Mucosa of rectum (tissue), 2 donors: ENCODE results near the gene COMMD8.
A peak's percentile ranks its signal among the peaks of the same experiment; 100 is the strongest.

Experiments
- H3K27ac ChIP-seq, 2 donors: one replicate each; pipeline ENCODE4 v1.7.0; 2013; ENCODE audit warnings: inconsistent platforms in 2 of 2, low read depth in 2 of 2, low read length in 2 of 2
- H3K27me3 ChIP-seq, 2 donors: one replicate each; pipeline ENCODE4 v1.7.0; 2013; ENCODE audit warnings: low read length in 2 of 2; ENCODE audit not compliant: control insufficient read depth in 2 of 2, insufficient read depth in 2 of 2
- H3K36me3 ChIP-seq, 2 donors: one replicate each; pipeline ENCODE4 v1.7.0; 2013; ENCODE audit warnings: low read length in 2 of 2; ENCODE audit not compliant: control insufficient read depth in 2 of 2, insufficient read depth in 2 of 2
- H3K4me1 ChIP-seq, 2 donors: one replicate each; pipeline ENCODE4 v1.7.0; 2013; ENCODE audit warnings: low read length in 2 of 2, mild to moderate bottlenecking in 1 of 2; ENCODE audit not compliant: control insufficient read depth in 2 of 2, insufficient read depth in 2 of 2
- H3K4me3 ChIP-seq, 2 donors: one replicate each; pipeline ENCODE4 v1.7.0; 2013; ENCODE audit warnings: low read length in 2 of 2
- H3K9ac ChIP-seq, 2 donors: one replicate each; pipeline ENCODE4 v1.7.0; 2013; ENCODE audit warnings: low read length in 2 of 2, low read depth in 1 of 2, mild to moderate bottlenecking in 1 of 2
- H3K9me3 ChIP-seq, 2 donors: one replicate each; pipeline ENCODE4 v1.7.0; 2013; ENCODE audit warnings: low read length in 2 of 2; ENCODE audit not compliant: control insufficient read depth in 2 of 2
- donor health status: healthy.
- donor health status: Normal muscosa, but diverticular disease.

COMMD8 gene

DNA sequence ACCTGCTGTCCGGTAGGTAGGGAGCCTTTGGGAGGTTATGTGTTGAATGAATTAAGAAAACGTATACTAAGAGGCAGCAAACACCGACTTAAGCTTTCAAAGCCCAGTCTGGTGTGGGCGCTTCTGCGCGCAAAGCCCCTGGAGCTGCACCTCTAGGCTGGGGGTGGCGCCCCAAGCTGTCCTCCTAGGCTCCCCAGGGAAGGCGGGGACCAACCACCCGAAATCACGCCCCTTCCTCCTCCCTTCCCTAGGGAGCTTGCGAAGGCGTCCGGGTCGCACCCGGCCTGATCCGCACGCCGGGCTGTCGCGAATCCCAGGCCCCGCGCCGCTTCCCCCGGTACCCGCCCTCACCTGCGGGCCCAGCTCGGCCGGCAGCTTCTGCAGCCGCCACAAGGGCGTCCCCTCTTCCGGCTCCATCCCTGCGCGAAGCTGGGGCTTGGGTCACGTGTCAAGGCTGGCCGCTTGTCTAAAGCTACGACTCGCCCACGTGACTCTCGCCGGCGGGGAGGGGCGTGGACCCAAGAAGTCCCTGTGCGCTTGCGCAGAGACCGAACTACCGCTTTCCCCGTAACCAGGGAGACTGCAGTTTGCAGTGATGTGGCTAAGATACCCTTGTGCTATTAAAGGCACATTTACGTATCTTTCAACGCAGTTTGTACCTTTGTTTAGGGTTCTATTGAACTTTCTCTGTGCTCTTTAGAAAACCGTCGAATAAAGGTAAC, at the start of gene COMMD8:
TSS of gene COMMD8 (minus strand) at position 468 of the 722 bp plus-strand sequence. CDS start at position 417, 51 bp downstream.
- Histone ChIP-seq H3K27ac (peak within 1 kb of the TSS; percentile 73 to 81), H3K9ac (peak within 1 kb of the TSS; percentile 76 to 92), H3K4me3 (peak within 1 kb of the TSS; percentile 79 to 95), H3K4me1 (peaks cover 0 to 7% of the 10 kb centered on the region in 2 donors), H3K36me3 (peaks cover 0 to 4% of the 10 kb centered on the region in 2 donors), H3K9me3 (no peaks in the 10 kb centered on the region), H3K27me3 (no peaks in the 10 kb centered on the region)

DNA sequence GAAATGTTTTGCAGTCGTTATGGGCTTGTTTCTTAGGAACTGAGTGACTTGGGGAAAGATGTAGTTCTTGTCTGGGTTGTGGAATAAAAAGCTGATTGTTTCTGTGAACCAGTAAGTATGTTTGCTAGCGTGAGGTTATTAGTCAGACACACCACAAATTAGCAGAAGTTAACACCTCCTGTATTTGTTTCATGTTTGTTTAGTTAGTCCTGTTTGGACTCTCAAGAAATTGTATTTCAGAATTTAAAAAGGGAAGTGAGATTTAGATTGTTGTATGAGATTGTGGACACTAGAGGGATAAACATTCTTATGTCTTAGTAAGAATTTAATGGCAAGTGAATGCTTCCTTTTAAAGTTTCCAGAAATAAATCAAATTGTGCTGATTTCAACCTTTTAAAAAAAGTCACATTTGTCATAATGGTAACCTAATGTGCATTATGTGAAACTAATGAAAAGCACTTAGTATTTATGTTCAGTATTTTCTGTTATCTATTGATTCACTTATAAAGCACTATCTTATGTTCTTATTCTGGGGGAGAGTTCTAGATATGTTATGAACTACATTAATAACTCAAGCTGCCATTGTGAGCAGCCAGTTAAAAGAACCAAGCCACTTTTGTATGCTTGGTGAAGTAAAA, 47.1 kb upstream of the COMMD8 start:
- Histone ChIP-seq H3K36me3 (peaks cover 0 to 7% of the 10 kb centered on the region in 2 donors), H3K9me3 (no peaks in the 10 kb centered on the region), H3K9ac (no peak overlapping the region), H3K27ac (no peak overlapping the region), H3K27me3 (no peaks in the 10 kb centered on the region), H3K4me1 (no peaks in the 10 kb centered on the region), H3K4me3 (no peak overlapping the region)

DNA sequence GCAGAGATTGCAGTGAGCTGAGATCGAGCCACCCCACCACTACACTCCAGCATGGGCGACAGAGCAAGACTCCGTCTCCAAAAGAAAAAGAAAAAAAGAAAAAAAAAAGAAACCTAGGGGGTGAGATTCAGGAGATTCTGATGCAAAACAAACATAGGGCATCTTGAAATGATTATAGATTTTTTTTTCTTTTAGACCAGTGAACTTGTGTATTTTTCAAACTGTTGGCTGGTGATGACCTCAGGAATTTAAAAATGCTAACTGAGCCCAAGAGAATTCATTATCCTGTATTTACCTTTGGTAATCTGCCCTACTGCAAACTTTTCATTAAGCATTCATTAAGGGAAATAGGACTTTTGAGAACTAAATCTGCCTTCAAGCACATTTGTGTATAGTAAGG, 42.2 kb upstream of the COMMD8 start:
- Histone ChIP-seq H3K9ac (no peak overlapping the region), H3K4me3 (no peak overlapping the region), H3K36me3 (no peaks in the 10 kb centered on the region), H3K4me1 (no peaks in the 10 kb centered on the region), H3K27ac (no peak overlapping the region), H3K27me3 (no peaks in the 10 kb centered on the region), H3K9me3 (no peaks in the 10 kb centered on the region)

DNA sequence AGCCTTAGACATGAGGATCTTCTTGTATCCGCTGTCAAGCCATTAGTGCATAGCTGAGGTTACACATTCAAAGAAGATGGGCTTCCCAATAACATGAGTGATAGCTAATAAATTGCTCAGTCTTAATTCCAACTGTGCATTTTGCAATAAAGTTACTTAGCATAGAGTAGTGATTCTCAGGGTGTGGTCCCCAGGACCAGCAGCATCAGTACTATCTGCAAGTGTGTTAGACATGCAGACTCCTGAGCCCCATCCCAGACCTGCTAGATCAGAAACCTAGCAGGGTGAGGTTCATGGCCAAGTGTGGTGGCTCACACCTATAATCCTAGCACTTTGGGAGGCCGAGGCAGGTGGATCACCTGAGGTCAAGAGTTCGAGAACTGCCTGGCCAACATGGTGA, 41.6 kb upstream of the COMMD8 start:
- no peaks in the 10 kb centered on the region for H3K36me3 ChIP-seq
- no peak overlapping the region for H3K27ac ChIP-seq
- H3K9ac ChIP-seq, result no peak overlapping the region
- no peaks in the 10 kb centered on the region for H3K4me1 ChIP-seq
- no peak overlapping the region for H3K4me3 ChIP-seq
- H3K27me3 ChIP-seq, result no peaks in the 10 kb centered on the region
- no peaks in the 10 kb centered on the region for H3K9me3 ChIP-seq

DNA sequence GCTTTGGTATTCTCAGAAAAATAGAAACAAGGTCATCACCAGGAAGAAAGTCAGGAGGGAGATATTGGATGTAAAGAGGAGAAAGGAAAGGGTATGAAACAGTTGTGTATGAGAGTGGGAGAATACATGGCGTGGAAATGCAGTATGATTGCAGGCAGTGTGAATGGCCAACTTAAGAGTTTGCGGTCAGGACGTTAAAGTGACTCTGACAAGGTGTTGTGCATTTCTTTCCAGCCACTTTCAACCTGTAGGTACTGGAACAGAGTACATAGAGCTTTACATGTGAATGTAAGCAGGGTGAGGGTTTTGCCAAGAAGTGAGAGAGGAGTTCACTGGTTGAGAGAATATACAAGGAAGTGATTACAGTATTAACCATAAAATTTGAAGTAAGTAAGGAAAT, 37.3 kb upstream of the COMMD8 start:
- Histone ChIP-seq H3K9me3 (no peaks in the 10 kb centered on the region), H3K27me3 (no peaks in the 10 kb centered on the region), H3K4me1 (no peaks in the 10 kb centered on the region), H3K9ac (no peak overlapping the region), H3K4me3 (no peak overlapping the region), H3K36me3 (no peaks in the 10 kb centered on the region), H3K27ac (no peak overlapping the region)

DNA sequence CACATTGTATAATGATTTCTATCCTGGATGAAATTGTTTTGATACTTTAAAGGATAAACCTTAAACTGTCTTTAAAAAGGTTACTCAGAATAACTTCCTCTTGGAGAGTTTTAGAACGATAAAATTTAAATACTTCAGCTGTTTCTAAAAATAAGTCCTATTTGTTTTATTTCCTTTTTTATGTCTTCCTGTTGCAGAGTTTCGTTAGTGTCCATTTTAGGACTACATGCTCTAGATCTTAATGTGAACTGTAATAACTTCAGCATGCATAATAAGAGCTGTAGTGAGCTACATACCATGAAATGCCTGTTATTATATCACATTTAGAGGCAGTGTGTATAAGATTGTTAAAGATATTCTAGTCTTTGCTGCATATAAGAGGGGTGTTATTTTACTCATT, 36.2 kb upstream of the COMMD8 start:
- Histone ChIP-seq H3K9ac (no peak overlapping the region), H3K36me3 (no peaks in the 10 kb centered on the region), H3K4me3 (peak overlapping the region in 1 of 2 donors; percentile 20), H3K27me3 (no peaks in the 10 kb centered on the region), H3K27ac (no peak overlapping the region), H3K4me1 (no peaks in the 10 kb centered on the region), H3K9me3 (no peaks in the 10 kb centered on the region)

DNA sequence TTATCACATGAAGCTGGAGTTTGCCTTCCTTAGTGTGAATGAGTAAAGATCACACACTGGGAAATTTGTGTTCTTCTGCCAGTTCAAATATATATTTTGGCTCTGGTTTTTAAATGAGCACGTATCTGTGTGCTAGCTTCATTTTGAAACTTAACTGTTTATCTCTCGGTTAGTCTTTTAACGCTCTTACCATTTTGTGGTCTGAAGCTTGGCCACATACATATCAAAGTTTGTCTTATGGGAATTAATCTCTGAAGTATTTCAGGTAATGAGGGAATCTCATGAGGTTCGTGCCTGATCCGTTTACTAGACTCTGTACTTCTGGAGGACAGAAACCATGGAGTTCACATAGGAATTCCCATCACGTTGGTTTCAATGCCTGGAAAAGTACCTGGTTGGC, 35.4 kb upstream of the COMMD8 start:
- Histone ChIP-seq H3K4me1 (no peaks in the 10 kb centered on the region), H3K27me3 (no peaks in the 10 kb centered on the region), H3K27ac (no peak overlapping the region), H3K36me3 (no peaks in the 10 kb centered on the region), H3K4me3 (no peak overlapping the region), H3K9ac (no peak overlapping the region), H3K9me3 (no peaks in the 10 kb centered on the region)

DNA sequence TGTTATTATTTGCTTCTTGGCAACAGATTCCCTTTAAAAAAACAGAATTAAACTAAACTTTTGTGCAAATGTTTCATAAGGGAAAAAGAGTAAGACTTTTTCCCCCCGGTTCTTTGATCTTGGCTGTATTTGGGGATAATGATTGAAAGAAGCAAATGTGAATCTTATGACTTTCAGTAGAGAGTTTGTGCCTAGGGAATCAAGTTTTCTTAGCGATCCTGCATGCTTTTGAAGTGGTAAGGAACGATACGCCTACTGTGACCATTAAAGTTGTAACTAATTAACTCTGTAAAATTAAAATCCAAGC, 30.6 kb upstream of the COMMD8 start:
- Histone ChIP-seq H3K9ac (no peak overlapping the region), H3K27ac (no peak overlapping the region), H3K4me3 (no peak overlapping the region), H3K36me3 (no peaks in the 10 kb centered on the region), H3K27me3 (no peaks in the 10 kb centered on the region), H3K9me3 (no peaks in the 10 kb centered on the region), H3K4me1 (no peaks in the 10 kb centered on the region)

DNA sequence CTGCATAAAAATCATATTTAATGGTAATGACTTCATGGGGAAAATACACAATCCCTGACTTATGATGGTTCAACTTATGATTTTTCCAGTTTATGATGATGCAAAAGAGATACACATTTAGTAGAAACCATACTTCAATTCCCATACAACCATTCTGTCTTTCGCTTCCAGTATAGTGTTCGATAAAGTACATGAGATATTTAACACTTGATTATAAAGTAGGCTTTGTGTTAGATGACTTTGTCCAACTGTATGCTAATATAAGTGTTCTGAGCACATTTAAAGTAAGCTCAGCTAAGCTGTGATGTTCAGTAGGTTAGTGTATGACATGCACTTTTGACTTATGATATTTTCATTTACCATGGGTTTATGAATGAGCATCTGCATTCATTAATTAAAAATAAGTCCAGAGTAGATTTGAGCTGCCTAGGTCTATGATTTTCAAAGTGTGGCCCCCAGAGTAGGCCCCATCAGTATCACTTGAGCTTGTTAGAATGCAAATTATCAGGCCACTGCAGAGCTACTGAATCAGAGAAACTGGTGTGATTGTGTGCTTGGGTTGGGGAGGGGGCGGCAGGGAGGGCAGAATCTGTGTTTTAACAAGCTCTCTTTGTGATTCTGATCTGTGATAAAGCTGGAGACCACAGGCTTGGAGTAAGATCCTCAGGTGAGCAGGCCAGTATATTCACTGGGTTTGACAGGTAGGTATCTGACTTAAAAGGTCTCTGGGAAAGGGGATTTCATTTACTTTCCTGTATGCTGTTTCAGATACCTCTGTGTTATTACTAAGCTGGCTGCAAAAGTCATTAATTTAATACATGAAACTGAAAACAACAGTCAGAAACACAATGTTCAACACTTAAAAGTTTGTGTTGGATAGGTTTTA, 30.0 kb upstream of the COMMD8 start:
- no peaks in the 10 kb centered on the region for H3K27me3 ChIP-seq
- no peaks in the 10 kb centered on the region for H3K4me1 ChIP-seq
- H3K36me3 ChIP-seq, result no peaks in the 10 kb centered on the region
- no peak overlapping the region for H3K4me3 ChIP-seq
- H3K9me3 ChIP-seq, result no peaks in the 10 kb centered on the region
- no peak overlapping the region for H3K9ac ChIP-seq
- no peak overlapping the region for H3K27ac ChIP-seq

DNA sequence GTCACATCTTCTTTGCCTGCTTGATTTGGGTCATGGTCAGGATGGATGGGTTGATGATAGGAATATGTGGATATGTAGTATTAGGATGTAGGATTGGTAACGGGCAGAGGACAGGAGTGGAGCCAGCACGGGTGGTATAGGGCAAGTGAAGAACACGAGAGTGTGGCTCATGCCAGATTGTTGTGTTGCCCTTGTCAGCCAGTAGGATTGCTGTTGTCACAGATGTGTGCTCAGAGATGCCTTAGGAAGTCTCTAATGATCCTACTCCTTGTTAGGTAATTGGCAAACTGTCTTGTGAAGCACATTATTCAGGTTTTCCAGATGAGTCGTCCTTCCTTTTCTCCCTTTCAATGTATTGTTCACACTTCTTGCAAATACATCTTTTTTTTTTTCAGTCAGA, 27.0 kb upstream of the COMMD8 start:
- no peak overlapping the region for H3K9ac ChIP-seq
- H3K27me3 ChIP-seq, result no peaks in the 10 kb centered on the region
- H3K36me3 ChIP-seq, result no peaks in the 10 kb centered on the region
- H3K9me3 ChIP-seq, result no peaks in the 10 kb centered on the region
- no peak overlapping the region for H3K27ac ChIP-seq
- no peak overlapping the region for H3K4me3 ChIP-seq
- H3K4me1 ChIP-seq, result peaks cover 0 to 6% of the 10 kb centered on the region in 2 donors
